Naive thymus-derived CD4-positive, alpha-beta T cell (primary cell): ENCODE results near the gene TBC1D4. TPM values are rescaled to one million over a fixed set of nuclear protein-coding genes. Genes with fewer than 3 reads are reported as not detected.
"Not testable (repeated sequence)": the region's sequence is repeated elsewhere in the genome, so short reads cannot be mapped to it uniquely, and the experiment has no call there.

Experiments
- ATAC-seq: fragments of 150-1000 bp; cut with Tn5 transposase; 2 replicates; pipeline ENCODE4 v1.10.0; 2021; ENCODE audit warnings: mild to moderate bottlenecking, moderate library complexity
- CTCF ChIA-PET: fragments of 350-600 bp; sonication (Branson Sonifier 250); formaldehyde crosslinking; loops from one replicate; lab custom pipeline; 2021; ENCODE audit warnings: antibody characterized with exemption; lab: Charles Lee
- POLR2A ChIA-PET: fragments of 350-600 bp; sonication (Branson Sonifier 250); formaldehyde crosslinking; loops from one replicate; lab custom pipeline; 2021; ENCODE audit warnings: antibody characterized with exemption, inconsistent platforms; lab: Charles Lee
- DNase-seq, 9 donors: peaks; one replicate each; pipeline versions ENCODE4 v3.0.0 to v3.0.0-alpha.2; 2020 to 2022; ENCODE audit warnings: mixed read lengths in 1 of 9
- H3K27ac ChIP-seq: one replicate; pipeline ENCODE4 v1.7.0; 2013; ENCODE audit warnings: mild to moderate bottlenecking, low read depth, low read length, moderate library complexity
- H3K27me3 ChIP-seq, 2 donors: one replicate each; pipeline ENCODE4 v1.7.0; 2013; ENCODE audit warnings: low read length in 2 of 2, mild to moderate bottlenecking in 2 of 2, moderate library complexity in 2 of 2; ENCODE audit not compliant: control insufficient read depth in 2 of 2, insufficient read depth in 2 of 2
- H3K36me3 ChIP-seq, 3 experiments: 1 replicate in 2 of 3; 2 replicates in 1 of 3; pipeline ENCODE4 v1.7.0; 2013; ENCODE audit warnings: low read length in 3 of 3, mild to moderate bottlenecking in 3 of 3, moderate library complexity in 1 of 3; ENCODE audit not compliant: insufficient read depth in 3 of 3, control insufficient read depth in 2 of 3
- H3K4me1 ChIP-seq, 2 donors: one replicate each; pipeline ENCODE4 v1.7.0; 2013; ENCODE audit warnings: low read length in 2 of 2, mild to moderate bottlenecking in 2 of 2, moderate library complexity in 1 of 2; ENCODE audit not compliant: control insufficient read depth in 2 of 2, insufficient read depth in 2 of 2
- H3K4me3 ChIP-seq: 2 replicates; pipeline ENCODE4 v1.7.0; 2013; ENCODE audit warnings: mild to moderate bottlenecking, low read length
- H3K9me3 ChIP-seq, 3 experiments: 1 replicate in 2 of 3; 2 replicates in 1 of 3; pipeline ENCODE4 v1.7.0; 2013; ENCODE audit warnings: low read length in 3 of 3; ENCODE audit not compliant: control insufficient read depth in 2 of 3
- H3K27ac Mint-ChIP-seq, 9 donors: one replicate each; pipeline ENCODE4 v1.8.0; 2020 to 2022; ENCODE audit warnings: mixed read lengths in 9 of 9, mild to moderate bottlenecking in 8 of 9, moderate library complexity in 5 of 9, inconsistent platforms in 2 of 9
- H3K27me3 Mint-ChIP-seq, 5 donors: one replicate each; pipeline ENCODE4 v1.8.0; 2021 to 2022; ENCODE audit warnings: mixed read lengths in 5 of 5, mild to moderate bottlenecking in 1 of 5
- H3K36me3 Mint-ChIP-seq, 5 donors: one replicate each; pipeline ENCODE4 v1.8.0; 2020 to 2022; ENCODE audit warnings: mixed read lengths in 5 of 5, mild to moderate bottlenecking in 3 of 5, inconsistent platforms in 1 of 5
- H3K4me1 Mint-ChIP-seq, 7 donors: one replicate each; pipeline ENCODE4 v1.8.0; 2020 to 2022; ENCODE audit warnings: mixed read lengths in 7 of 7, mild to moderate bottlenecking in 3 of 7, inconsistent platforms in 1 of 7
- H3K4me3 Mint-ChIP-seq, 10 donors: one replicate each; pipeline ENCODE4 v1.8.0; 2020 to 2022; ENCODE audit warnings: mild to moderate bottlenecking in 10 of 10, mixed read lengths in 10 of 10, moderate library complexity in 6 of 10, inconsistent platforms in 2 of 10
- H3K9me3 Mint-ChIP-seq, 11 donors: one replicate each; pipeline ENCODE4 v1.8.0; 2020 to 2022; ENCODE audit warnings: mixed read lengths in 11 of 11, mild to moderate bottlenecking in 4 of 11, inconsistent platforms in 1 of 11, moderate library complexity in 1 of 11
- intact Hi-C, 2 donors: fragments of 100-400 bp; cut with micrococcal nuclease; formaldehyde crosslinking; loops; one replicate each; pipeline ENCODE4 v1.15.1; 2023
- polyA plus RNA-seq, 2 donors: library from polyadenylated mRNA; unstranded; fragments of 300-500 nt; fragmentation: Illumina TruSeq; gene quantifications; one replicate each; pipeline ENCODE4 v1.2.3, GENCODE V29; 2021
- total RNA-seq, 6 experiments: library from RNA in 5 of 6; stranded (reverse) in 5 of 6; gene quantifications; 1 replicate in 5 of 6; 2 replicates in 1 of 6; pipeline ENCODE4 v1.2.3 and lab custom pipeline; 2021 to 2026

TBC1D4 gene
- total and polyA plus RNA-seq, 7 experiments from 2014 or later = 12.4 to 73.8 (median 42.7) TPM

DNA sequence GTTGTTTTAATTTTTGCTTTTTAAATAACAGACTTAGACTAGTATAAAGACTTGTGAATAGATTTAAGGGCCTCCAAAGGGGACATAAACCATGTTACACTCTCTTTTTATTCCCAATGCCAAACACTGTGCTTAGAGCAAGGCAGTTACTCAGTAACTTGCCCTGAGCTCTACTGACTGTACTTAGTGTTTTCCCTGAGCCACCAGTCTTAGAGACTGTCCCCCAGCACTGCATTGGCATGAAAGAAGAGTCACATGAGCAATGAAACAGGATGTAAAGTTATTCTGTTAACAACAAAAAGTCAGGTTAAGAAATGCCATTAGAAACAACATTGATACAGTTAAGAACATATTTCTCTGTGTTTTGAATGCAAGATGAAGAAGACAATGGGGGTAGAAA, 187.9 kb downstream of the TBC1D4 start:
- ATAC-seq = no peak
- Histone ChIP-seq H3K4me1 (peaks cover 0 to 21% of the 10 kb centered on the region in 2 donors), H3K9me3 (no peaks in the 10 kb centered on the region), H3K4me3 (no peak overlapping the region), H3K27ac (no peak overlapping the region), H3K27me3 (no peaks in the 10 kb centered on the region), H3K36me3 (peaks cover 0 to 3% (median 0%) of the 10 kb centered on the region in 3 experiments)
- no peak for DNase-seq
- CTCF ChIA-PET = no interaction called here
- Mint-ChIP-seq H3K36me3 (peaks cover 16 to 54% (median 23%) of the 10 kb centered on the region in 5 donors), H3K4me1 (peaks cover 10 to 55% (median 40%) of the 10 kb centered on the region in 7 donors), H3K27ac (peak overlapping the region in 6 of 9 donors; percentile 39 to 67 (median 49)), H3K4me3 (peak overlapping the region in 3 of 10 donors; percentile 15 to 53 (median 16)), H3K9me3 (no peaks in the 10 kb centered on the region), H3K27me3 (no peaks in the 10 kb centered on the region)
- intact Hi-C loops = loop anchor here in 1 of 2 donors (5.0 kb wide), 1 partner anchor 33 kb away; no protein-coding TSS in a partner anchor
- POLR2A ChIA-PET = no interaction called here

- Mint-ChIP-seq H3K4me3 (no peak overlapping the region), H3K9me3 (peaks cover 8 to 37% (median 17%) of the 10 kb centered on the region in 11 donors), H3K27ac (no peak overlapping the region), H3K36me3 (peaks cover 26 to 69% (median 60%) of the 10 kb centered on the region in 5 donors), H3K4me1 (peaks cover 0 to 3% (median 0%) of the 10 kb centered on the region in 7 donors), H3K27me3 (no peaks in the 10 kb centered on the region)
- ChIA-PET CTCF (no interaction called here), POLR2A (no interaction called here)
- Histone ChIP-seq H3K27ac (no peak overlapping the region), H3K4me3 (no peak overlapping the region), H3K4me1 (no peaks in the 10 kb centered on the region), H3K27me3 (no peaks in the 10 kb centered on the region), H3K36me3 (peaks cover 3 to 44% (median 21%) of the 10 kb centered on the region in 3 experiments), H3K9me3 (peaks cover 0 to 5% (median 0%) of the 10 kb centered on the region in 3 experiments)
- intact Hi-C loops = no loop called here
- DNase-seq = no peak
- ATAC-seq = no peak
Measured at GRCh38 chr13:75285310-75285709, 196.7 kb downstream of the TBC1D4 start.

DNA sequence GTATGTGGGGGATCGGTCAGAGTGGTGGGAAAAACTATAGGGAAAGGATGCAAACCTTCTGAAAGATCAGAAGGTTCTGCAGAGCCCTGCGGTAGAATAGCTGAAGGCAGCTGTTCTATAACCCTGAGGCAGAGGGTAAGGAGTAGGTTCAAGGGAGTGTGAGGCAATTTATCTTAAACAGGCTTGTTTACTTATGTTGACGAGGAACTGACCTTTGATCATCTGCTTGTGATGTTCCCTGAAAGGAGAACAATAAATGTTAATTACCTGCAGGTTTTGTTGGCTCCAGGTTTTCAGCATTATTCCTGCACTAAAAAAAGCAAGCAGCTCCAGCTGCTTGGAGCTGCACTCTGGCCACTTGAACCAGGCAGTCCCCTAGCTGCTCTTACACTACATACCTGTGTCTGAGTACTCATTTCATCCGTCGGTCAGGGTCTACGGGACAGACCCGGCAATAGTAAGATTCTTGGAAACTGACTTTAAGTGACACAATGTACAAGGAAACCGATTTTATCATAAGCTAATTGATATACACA, 202.1 kb downstream of the TBC1D4 start:
- ChIA-PET CTCF (no interaction called here), POLR2A (no interaction called here)
- intact Hi-C loops = loop anchor here in 1 of 2 donors (5.0 kb wide), 1 partner anchor 77 kb away; no protein-coding TSS in a partner anchor
- H3K27me3 Mint-ChIP-seq = no peaks in the 10 kb centered on the region
- no peak overlapping the region for H3K4me3 Mint-ChIP-seq
- Histone ChIP-seq H3K4me1 (no peaks in the 10 kb centered on the region), H3K36me3 (peaks cover 0 to 5% (median 0%) of the 10 kb centered on the region in 3 experiments), H3K27me3 (no peaks in the 10 kb centered on the region), H3K9me3 (peaks cover 0 to 5% (median 0%) of the 10 kb centered on the region in 3 experiments), H3K4me3 (no peak overlapping the region), H3K27ac (no peak overlapping the region)
- DNase-seq (no peak), ATAC-seq (no peak)
- peaks cover 7 to 41% (median 20%) of the 10 kb centered on the region in 5 donors for H3K36me3 Mint-ChIP-seq
- no peaks in the 10 kb centered on the region for H3K4me1 Mint-ChIP-seq
- H3K9me3 Mint-ChIP-seq = peaks cover 10 to 64% (median 31%) of the 10 kb centered on the region in 11 donors
- no peak overlapping the region for H3K27ac Mint-ChIP-seq

DNA sequence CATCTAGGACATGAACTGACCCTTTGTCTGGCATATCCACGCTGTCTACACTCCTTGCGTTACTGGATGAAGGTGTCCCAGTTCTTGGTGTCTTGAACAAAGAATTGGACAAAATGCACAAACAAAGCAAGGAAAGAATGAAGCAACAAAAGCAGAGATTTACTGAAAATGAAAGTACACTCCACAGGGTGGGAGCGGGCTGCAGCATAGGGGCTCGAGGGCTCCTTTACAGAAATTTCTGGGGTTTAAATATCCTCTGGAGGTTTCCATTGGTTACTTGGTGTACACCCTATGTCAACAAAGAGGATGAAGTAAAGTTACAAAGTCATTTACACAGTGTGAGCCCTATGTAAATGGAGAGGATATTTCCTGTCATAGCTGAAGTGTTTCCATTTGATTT, 208.3 kb downstream of the TBC1D4 start:
- H3K4me3 Mint-ChIP-seq, H3K36me3 ChIP-seq, ATAC-seq, H3K27ac Mint-ChIP-seq, intact Hi-C loops, H3K27me3 ChIP-seq, H3K4me3 ChIP-seq, H3K27me3 Mint-ChIP-seq, CTCF ChIA-PET, H3K4me1 Mint-ChIP-seq, H3K4me1 ChIP-seq, POLR2A ChIA-PET, DNase-seq, H3K27ac ChIP-seq, H3K9me3 ChIP-seq: not testable (repeated sequence)
- Mint-ChIP-seq H3K9me3 (peaks cover 0 to 30% (median 11%) of the 10 kb centered on the region in 11 donors), H3K36me3 (peaks cover 0 to 17% (median 0%) of the 10 kb centered on the region in 5 donors)

- Mint-ChIP-seq H3K4me1 (no peaks in the 10 kb centered on the region), H3K27me3 (no peaks in the 10 kb centered on the region), H3K36me3 (peaks cover 0 to 11% (median 0%) of the 10 kb centered on the region in 5 donors), H3K4me3 (no peak overlapping the region), H3K27ac (no peak overlapping the region), H3K9me3 (peaks cover 0 to 26% (median 8%) of the 10 kb centered on the region in 11 donors)
- H3K27ac ChIP-seq = no peak overlapping the region
- H3K36me3 ChIP-seq = no peaks in the 10 kb centered on the region
- POLR2A ChIA-PET = no interaction called here
- no peaks in the 10 kb centered on the region for H3K4me1 ChIP-seq
- DNase-seq = no peak
- H3K27me3 ChIP-seq = no peaks in the 10 kb centered on the region
- intact Hi-C loops = no loop called here
- no peak for ATAC-seq
- H3K9me3 ChIP-seq = no peaks in the 10 kb centered on the region
- CTCF ChIA-PET = no interaction called here
- no peak overlapping the region for H3K4me3 ChIP-seq
Measured at GRCh38 chr13:75271846-75272245, 210.1 kb downstream of the TBC1D4 start.

DNA sequence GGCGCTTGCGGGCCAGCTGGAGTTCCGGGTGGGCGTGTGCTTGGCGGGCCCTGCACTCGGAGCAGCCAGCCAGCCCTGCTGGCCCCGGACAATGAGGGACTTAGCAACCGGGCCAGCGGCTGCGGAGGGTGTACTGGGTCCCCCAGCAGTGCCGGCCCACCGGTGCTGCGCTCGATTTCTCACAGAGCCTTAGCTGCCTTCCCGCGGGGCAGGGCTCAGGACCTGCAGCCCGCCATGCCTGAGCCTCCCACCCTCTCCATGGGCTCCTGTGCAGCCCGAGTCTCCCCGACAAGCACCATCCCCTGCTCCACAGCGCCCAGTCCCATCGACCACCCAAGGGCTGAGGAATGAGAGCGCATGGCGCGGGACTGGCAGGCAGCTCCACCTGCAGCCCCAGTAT, 213.5 kb downstream of the TBC1D4 start:
- H3K27ac ChIP-seq, H3K4me3 ChIP-seq, H3K36me3 Mint-ChIP-seq, H3K4me1 ChIP-seq, H3K27ac Mint-ChIP-seq, ATAC-seq, H3K9me3 ChIP-seq, H3K9me3 Mint-ChIP-seq, H3K4me1 Mint-ChIP-seq, H3K27me3 ChIP-seq, intact Hi-C loops, DNase-seq, POLR2A ChIA-PET, H3K36me3 ChIP-seq, H3K27me3 Mint-ChIP-seq, H3K4me3 Mint-ChIP-seq: not testable (repeated sequence)
- CTCF ChIA-PET = interaction anchor here (0.7 kb wide), 1 partner anchor 9 kb away, joined by 3 read pairs; no protein-coding TSS in a partner anchor

GRCh38 chr13:75264611-75265010, 217.4 kb downstream of the TBC1D4 start:
- no peaks in the 10 kb centered on the region for H3K36me3 ChIP-seq
- H3K27me3 ChIP-seq = no peaks in the 10 kb centered on the region
- H3K4me3 ChIP-seq = no peak overlapping the region
- H3K36me3 Mint-ChIP-seq = no peaks in the 10 kb centered on the region
- no peaks in the 10 kb centered on the region for H3K27me3 Mint-ChIP-seq
- POLR2A ChIA-PET = no interaction called here
- no peaks in the 10 kb centered on the region for H3K4me1 Mint-ChIP-seq
- no peak overlapping the region for H3K27ac Mint-ChIP-seq
- H3K9me3 Mint-ChIP-seq = peaks cover 0 to 2% (median 0%) of the 10 kb centered on the region in 11 donors
- CTCF ChIA-PET = no interaction called here
- intact Hi-C loops = no loop called here
- DNase-seq (no peak), ATAC-seq (no peak)
- H3K27ac ChIP-seq = no peak overlapping the region
- no peaks in the 10 kb centered on the region for H3K4me1 ChIP-seq
- H3K9me3 ChIP-seq = no peaks in the 10 kb centered on the region
- H3K4me3 Mint-ChIP-seq = no peak overlapping the region
